Lung microvascular endothelial cell (primary cell): ENCODE results near the gene RNF148. TPM values are rescaled to one million over a fixed set of nuclear protein-coding genes. Genes with fewer than 3 reads are reported as not detected.

Source experiments
- total RNA-seq: library from RNA; depleted of rRNA; stranded (reverse); fragments of >200 nt; gene quantifications from 2 replicates; pipeline ENCODE4 v1.2.1, GENCODE V29; 2014

Gene RNF148
- total RNA-seq, 1 donor from 2014 or later: 0.60 TPM

Other genes starting within 250 kb of the RNF148 start
- 0.22 and 0.60 TPM in 2 replicates for gene RNF133, start 3.8 kb downstream of the RNF148 start, total RNA-seq
- gene CADPS2, start 183.5 kb upstream of the RNF148 start, total RNA-seq: 44.2 and 48.0 TPM in 2 replicates